C4-2B (cell line): ENCODE data around the gene LASP1.

ENCODE experiments used
- H3K27ac ChIP-seq: fragments of 450-650 bp; 2 replicates; pipeline ENCODE4 v1.5.1; 2017
- ZFX ChIP-seq: fragments of 450-650 bp; IDR thresholded peaks from 2 replicates; pipeline ENCODE4 v1.6.1; 2017
- TF ChIP-seq, protein P1 (sequence below): fragments of 450-650 bp; conservative IDR thresholded peaks from 2 replicates; pipeline ENCODE4 v1.5.1; 2017; ENCODE audit warnings: mild to moderate bottlenecking

Gene LASP1, protein sequence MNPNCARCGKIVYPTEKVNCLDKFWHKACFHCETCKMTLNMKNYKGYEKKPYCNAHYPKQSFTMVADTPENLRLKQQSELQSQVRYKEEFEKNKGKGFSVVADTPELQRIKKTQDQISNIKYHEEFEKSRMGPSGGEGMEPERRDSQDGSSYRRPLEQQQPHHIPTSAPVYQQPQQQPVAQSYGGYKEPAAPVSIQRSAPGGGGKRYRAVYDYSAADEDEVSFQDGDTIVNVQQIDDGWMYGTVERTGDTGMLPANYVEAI

DNA sequence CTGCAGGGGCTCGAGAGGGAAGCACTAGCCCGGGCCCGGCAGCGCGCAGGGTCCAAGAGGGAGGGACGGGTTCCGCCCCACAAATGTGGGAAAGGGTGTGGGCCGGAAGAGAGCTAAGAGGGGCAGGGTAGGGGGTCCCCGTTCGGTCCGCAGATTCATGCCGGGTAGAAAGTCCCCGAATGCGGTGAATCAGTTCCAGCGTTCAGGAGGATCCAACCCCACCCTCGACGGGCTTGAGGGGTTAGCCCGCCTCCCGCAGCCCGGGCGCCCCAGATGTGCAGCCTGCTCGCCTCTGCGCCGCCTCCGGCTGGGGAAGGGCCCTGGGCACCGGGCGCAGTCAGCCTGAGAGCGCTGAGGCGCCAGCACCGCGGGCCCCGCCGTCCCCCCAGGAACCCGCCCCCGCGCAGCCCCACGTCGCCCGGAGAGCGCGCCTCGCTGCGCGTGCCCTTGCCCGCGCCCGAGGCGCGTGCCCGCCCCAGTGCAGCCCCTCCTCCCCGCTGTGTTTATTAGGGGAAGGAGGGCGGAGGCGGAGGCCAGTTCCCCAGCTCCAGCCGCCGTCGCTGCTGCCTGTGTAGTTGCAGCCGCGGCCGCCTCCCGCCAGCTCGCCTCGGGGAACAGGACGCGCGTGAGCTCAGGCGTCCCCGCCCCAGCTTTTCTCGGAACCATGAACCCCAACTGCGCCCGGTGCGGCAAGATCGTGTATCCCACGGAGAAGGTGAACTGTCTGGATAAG lies at the start of gene LASP1:
Gene LASP1, plus strand, starts transcription at position 533 of the 733 bp plus-strand sequence. Its CDS starts 132 bp downstream, at position 665.
- no peak for TF ChIP-seq ZFX
- TF ChIP-seq, protein P1, sequence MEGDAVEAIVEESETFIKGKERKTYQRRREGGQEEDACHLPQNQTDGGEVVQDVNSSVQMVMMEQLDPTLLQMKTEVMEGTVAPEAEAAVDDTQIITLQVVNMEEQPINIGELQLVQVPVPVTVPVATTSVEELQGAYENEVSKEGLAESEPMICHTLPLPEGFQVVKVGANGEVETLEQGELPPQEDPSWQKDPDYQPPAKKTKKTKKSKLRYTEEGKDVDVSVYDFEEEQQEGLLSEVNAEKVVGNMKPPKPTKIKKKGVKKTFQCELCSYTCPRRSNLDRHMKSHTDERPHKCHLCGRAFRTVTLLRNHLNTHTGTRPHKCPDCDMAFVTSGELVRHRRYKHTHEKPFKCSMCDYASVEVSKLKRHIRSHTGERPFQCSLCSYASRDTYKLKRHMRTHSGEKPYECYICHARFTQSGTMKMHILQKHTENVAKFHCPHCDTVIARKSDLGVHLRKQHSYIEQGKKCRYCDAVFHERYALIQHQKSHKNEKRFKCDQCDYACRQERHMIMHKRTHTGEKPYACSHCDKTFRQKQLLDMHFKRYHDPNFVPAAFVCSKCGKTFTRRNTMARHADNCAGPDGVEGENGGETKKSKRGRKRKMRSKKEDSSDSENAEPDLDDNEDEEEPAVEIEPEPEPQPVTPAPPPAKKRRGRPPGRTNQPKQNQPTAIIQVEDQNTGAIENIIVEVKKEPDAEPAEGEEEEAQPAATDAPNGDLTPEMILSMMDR, result no peak
- H3K27ac ChIP-seq, result peak within 1 kb of the TSS; percentile 83

GRCh38 chr17:38824899-38825761 lies 44.7 kb upstream of the LASP1 start, which contains the start of gene CWC25:
CWC25 (minus strand) TSS chr17:38825321; CDS start chr17:38825183, 138 bp downstream.
- TF ChIP-seq, protein P1, result no peak
- peak; percentile 96 for TF ChIP-seq ZFX
- H3K27ac ChIP-seq, result peak within 1 kb of the TSS; percentile 93

- TF ChIP-seq ZFX, result no peak
- TF ChIP-seq, protein P1, result no peak
- peak overlapping the region; percentile 93 for H3K27ac ChIP-seq
These were observed 44.1 kb upstream of the LASP1 start for GRCh38 chr17:38825762-38826247.

DNA sequence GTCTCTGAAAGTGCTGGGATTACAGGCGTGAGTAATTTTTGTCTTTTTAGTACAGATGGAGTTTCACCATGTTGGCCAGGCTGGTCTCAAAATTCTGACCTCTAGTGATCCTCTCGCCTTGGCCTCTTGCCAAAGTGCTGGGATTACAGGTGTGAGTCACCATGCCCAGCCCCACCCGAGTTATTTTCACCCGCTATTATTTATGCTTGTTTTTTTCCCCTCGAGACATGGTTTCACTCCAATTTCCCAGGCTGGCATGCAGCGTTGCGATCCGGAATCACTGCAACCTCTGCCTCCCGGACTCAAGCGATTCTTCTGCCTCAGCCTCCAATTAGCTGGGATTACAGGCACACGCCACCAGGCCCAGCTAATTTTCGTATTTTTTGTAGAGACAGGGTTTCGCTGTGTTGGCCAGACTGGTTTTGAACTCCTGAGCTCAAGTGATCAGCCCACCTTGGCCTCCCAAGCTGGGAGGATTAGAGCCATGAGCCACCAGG lies 25.5 kb upstream of the LASP1 start:
- H3K27ac ChIP-seq, result no peak overlapping the region
- TF ChIP-seq, protein P1, result no peak

DNA sequence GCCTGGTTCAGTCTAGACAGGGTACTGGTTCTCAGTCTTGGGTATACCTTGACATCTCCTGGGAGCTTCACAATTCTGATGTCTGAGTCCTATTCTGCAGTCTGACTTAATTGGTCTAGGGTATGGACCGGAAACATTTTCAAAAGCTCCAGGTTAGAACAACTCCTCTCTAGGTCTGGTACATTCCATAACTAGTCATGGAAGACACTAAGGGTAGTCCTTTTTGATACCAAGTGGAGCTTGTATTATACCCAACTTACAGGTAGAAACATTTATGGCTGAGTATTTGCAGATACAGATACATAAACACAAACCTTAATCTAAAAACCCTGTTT lies 21.3 kb upstream of the LASP1 start:
- TF ChIP-seq, protein P1, result no peak
- no peak for TF ChIP-seq ZFX
- H3K27ac ChIP-seq, result no peak overlapping the region

DNA sequence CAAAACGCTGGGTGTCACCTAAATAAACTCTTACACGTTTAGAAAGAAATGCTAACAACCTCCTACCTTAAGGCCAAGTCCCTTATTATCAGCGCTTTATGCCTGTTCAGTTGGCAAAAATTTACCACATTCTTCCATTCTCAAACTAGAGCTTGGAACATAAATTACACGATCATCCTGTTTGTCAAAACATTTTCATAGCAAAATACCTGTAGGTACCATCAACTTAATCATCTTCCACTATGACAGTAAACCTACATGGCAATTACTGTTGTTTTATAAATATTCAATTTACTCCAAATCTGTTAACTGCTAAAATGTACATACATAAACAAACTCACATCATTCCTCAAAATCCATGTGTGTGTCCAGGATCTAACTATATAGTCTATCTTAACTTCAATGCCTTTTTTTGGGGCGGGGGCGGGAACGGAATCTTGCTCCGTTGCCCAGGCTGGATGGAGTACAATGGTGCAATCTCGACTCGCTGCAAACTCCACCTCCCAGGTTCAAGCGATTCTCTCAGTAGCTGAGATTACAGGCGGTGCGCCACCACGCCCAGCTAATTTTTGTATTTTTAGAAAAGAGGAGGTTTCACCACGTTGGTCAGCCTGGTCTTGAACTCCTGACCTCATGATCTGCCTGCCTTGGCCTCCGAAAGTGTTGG lies 20.8 kb upstream of the LASP1 start:
- H3K27ac ChIP-seq, result no peak overlapping the region
- TF ChIP-seq, protein P1, result no peak
- no peak for TF ChIP-seq ZFX
